NCI-H345 treated with DMSO at 0.1 percent for 48 hours (cell line): Measurements from ENCODE around the gene VAPB.
"Not testable (repeated sequence)": the region's sequence is repeated elsewhere in the genome, so short reads cannot be mapped to it uniquely, and the experiment has no call there.

ENCODE experiments used
- DNase-seq: peaks from one replicate; lab custom pipeline; 2025; ENCODE audit not compliant: unreplicated experiment; lab: John Stamatoyannopoulos, UW

The VAPB gene, protein sequence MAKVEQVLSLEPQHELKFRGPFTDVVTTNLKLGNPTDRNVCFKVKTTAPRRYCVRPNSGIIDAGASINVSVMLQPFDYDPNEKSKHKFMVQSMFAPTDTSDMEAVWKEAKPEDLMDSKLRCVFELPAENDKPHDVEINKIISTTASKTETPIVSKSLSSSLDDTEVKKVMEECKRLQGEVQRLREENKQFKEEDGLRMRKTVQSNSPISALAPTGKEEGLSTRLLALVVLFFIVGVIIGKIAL

DNA sequence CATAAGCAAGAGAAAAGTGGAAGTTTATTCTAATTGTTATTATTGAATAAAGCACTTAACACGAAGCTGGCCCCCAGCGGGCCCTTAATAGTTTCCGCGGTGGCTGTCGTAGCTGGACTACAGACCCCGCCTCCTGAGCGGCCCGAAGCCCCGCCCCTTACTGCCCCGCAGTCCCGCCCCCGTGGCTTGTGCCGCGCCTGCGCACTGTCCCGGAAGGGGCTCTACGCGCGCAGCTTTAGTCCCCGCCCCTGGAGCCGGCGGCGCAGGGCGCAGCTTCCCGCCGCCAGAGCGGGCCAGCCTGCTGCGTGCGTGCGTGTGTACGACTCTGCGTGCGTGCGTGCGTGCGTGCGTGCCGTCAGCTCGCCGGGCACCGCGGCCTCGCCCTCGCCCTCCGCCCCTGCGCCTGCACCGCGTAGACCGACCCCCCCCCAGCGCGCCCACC, at the start of gene VAPB:
Gene VAPB (plus strand): TSS at position 348 of the 442 bp plus-strand sequence. CDS start 231 bp downstream, outside the sequence.
- DNase-seq, result peak; percentile 98

DNA sequence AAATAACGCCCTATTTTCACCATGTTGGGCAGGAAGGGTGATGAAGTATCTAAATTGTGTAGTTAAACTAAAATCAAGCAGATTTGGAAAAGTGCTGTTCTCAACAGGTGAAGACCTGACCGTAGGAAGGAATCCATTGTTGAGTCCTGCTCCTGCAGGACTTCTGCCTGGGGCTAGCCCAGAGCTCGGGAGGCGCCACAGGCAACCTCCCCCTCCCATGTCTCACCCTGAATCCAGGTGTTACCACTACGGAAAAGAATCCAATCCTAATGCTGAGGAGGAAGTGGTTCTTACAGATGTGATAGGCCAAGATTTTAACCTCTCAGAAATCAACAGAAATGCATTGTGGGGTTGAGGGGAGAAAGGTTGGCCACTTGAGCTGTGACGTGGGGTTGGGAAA, 49.3 kb upstream of the VAPB start:
- DNase-seq, result no peak

DNA sequence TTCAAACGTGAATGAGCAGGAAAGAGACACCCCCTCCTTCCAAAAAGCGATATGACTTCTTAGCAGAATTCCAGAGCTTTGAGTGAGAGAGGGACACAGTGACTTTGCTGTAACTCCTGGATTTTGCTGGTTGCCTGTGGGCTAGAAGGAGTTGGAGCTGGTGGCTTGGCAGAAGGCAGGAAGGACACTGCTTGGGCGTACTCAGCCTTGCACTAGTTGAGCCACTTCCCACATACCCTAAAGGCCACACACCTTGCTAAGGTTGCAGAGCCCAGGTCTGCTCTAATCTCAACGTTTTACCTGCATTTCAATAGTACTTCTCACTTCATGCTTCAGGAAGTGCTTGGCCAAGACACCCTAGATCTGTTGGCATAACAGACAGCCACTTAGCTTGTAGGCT, 48.9 kb upstream of the VAPB start:
- no peak for DNase-seq

DNA sequence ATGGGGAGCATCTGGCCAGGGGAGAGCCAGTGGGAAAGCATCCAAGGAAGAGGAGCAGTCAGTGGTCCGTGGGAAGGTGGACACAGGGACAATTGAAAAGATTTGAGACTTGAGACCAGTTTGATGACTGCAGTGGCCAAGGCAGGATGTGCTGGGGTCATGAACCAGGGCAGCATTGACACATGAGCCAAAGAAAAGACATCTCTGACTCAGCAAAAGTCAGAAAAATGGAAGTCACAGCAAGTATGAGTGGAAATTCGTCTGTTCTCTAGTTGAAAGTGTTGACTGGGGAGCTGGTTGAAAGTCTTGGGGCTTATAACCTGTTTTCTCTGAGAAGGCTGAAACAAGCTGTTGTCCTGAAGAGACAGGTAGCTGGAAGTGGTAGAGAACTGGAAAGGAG, 48.2 kb upstream of the VAPB start:
- no peak for DNase-seq

DNA sequence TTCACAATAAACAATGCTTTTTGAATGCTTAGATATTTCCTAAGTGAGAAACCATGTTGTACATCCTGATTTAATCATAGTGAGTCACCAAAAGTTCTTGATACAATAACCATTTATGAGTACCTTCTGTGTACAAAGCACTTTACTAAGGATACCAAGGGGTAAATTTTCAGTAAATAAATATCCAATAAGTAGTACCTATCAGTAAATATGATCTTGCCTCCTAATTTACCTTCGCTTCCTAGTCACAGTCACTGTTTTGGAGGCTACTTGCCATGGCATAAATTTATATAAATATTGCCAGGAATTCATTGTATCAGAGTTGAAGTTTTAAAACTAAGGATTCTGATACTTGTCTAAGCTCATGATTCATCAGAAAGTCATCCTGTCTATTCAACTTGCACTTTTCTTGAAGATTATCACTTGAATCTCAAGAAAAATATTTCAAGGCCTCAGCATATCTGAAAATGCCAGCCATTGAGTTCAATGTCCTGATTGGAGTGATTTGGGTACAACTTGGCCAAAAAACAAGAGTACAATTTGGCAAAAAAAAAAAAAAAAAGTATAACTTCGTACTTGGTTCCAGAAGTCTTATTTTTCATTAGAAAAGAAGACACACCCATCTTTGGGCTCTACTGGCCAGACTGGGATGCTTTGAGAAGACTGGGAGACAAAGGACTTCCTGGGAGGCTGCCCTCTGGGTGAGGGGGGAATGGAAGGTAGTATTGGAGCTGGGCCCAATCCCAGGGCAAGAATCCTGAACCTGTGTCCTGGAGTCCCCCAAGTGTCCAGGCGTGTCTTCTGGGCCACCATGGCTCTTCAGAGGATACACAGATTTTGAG, 46.7 kb upstream of the VAPB start:
- no peak for DNase-seq

DNA sequence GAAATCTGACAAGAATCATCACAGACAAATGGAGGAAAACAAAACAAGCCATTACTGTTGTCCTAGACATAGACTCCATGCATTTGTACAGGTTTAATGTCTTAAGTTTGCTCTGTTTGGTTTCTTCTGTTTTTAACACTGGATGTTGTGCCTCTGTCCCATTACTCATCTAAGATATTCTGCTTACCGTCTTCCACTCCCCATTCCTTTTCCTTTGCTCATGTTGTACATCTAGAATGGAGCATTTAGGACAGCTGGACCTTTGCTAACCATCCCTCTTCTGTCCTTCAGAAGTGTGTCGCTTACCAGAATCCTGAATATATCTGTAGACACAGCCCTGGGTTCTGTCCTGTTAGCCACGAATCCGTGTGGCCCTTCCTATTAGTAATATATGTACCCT, 44.3 kb upstream of the VAPB start:
- DNase-seq, result no peak

DNA sequence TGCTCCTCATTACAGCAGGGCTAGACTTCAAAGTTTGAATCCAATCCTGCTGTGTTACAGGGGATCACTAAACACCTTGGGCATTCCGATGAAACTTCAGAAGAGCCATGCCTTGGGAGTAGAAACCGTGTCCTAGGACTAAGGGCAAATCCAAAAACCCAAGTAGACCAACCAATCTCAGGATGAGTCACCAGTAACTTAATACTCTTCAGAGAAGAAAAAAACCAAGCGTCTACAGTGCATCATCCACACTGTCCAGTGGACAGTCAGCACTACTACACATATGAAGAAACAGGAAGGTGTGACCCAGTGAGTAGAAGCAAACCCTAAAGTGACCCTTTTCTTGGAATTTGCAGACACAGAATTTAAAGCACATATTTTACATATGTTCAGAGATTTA, 39.5 kb upstream of the VAPB start:
- no peak for DNase-seq

DNA sequence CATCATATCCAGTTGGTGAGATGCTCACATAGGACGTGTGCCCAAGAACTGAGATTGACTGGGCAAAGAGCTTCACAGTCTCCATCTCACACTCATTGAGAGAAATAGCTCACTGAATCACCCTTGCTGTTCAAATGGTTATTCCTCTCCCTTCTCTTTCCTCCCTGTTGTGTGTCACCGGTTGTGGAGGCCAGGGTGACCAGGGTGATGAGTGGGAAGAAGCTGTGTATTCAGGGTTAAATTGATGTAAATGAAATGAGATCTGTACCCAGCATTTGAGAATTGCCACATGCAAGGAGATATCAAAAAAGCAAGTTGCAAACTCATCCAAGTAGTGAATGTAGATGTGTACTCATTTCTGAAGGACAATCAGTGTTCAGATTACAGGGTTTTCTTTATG, 36.6 kb upstream of the VAPB start:
- no peak for DNase-seq

DNA sequence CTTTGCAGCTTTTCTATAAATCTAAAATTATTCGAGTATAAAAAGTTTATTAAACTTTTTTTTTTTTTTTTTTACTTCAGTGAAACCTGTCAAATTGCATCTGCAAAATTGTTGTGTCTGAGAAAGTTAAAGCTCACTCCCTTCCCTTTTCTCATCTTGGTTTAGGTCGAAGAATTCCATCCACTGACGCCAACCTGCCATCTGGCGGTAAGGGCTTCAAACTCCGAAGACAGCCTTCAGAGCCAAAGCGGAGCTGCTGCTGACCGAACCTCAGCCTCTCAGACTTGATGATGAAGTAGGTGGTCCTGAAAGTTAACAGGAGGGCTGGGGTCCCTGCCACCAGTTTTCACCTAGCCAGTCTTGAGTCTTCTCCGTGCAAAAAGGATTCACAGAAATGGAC, 29.6 kb upstream of the VAPB start:
- DNase-seq, result no peak

DNA sequence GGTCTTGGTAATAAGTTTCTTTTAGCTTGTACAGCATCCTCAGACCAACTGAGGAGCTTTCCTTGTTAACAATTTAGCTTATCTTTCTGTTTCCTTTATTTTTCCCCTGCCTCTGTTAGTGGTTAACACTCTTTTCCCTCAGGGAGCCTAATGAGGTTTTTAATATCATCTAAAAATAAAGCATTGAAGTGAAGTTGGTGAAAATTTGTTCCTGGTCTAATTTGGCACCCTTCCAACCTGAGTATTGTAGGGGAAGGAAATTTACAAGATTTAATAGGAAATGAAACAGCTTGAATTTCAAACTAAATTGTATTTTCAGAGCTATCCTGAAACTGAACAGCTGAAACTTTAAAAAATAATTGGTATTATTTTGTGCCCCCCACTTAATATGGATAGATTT, 28.1 kb upstream of the VAPB start:
- no peak for DNase-seq

DNA sequence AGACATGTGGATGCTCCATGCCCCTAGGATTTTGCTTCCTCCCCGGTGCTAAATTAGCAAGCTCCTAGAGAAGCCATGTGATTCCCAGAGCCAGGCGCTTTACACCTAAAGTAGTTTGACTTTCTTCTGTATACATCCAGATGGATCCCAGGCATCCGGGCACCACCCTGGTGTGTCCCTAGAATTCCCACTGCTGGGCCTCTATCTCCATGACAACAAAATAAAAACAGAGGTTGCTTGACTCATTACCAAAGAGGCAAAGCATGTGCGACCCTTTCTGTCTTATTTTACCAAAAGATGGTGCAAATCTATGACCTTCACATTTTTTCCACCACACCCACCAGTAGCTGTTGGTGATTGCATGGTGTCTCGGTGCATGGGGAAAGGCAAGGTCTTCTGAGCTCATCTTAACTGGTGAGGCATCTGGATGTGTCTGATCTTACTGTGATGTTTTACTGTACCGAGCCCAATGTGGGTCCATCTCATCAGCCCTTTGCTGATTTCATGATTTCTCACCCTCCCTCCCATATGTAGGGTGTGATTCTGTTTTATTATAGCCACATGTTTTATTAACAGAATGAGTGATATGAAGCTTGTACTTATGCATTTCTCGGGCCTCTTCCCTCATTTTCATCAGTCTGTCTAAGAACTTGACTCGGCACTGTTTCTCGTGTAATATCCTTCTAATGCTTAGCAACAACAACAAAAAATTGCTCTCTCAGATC, 27.4 kb upstream of the VAPB start:
- DNase-seq, result no peak

DNA sequence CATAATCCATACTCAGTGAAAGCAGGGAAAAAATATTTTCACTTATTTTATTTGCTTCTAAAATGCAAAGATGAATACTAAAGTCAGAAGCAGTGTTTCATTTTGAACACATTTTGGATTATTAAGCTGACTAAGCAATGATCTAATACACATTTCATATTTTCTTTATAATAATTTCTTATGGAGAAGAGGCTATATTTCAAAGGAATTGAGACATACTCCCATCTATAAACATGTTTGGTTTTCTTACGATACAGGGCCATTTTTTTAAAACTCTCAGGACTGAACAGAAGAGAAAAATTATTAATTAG, 26.9 kb upstream of the VAPB start:
- DNase-seq, result no peak

DNA sequence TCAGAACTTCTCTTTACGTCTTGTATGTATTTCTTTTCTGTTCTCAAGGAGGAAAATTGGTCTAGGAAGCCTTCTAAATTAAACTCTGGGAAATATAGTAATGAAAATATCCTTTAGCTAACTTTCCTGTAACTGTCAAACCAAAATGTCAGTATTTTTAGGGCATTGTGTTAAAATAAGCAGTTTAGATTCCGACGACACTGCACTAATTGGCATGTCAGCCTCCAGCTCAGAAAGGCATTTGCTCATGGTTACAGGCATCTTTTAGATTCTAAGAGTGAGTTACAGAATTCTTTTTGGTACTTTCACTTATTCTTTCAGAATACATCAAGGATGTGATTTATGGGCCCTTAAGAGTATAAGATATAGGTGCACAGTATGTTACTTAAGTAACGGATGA, 26.1 kb upstream of the VAPB start:
- no peak for DNase-seq

DNA sequence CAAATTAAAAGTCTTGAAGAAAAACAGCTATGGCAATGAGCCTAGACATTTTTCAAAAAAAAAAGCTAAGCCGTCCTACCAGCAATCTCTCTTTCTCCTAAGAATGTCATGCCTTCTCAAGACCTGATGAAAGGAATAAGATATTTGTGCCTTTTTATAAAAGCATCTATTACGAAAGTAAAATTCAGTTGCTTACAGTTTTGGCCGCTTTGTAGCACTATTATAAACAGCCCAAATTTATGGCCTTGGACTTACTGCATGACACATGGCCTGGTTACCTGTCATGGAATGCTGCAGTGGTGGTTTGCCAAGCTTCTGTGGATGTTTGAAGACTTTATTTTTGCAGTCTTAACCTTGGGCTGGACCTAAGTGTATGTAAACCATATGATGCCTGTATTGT, 22.2 kb upstream of the VAPB start:
- DNase-seq, result no peak

DNA sequence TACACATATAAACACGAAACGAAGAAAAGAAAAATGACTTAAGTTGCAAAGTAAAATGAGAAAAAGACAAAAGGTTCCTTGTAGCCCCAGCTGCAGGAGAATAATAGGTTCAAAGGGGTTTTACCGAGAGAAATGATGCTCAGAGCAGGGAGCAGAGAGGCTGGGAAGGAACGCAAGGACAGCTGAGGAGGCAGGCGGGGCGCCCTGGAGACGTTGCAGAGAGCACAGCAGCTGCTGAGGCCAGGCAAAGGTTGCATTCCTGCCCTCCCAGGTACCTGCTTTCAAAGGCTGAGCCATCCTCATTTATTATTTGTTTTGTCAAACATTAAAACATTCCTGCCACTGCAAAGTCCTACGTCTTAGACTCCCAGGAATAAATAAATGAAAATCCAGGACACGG, 16.2 kb upstream of the VAPB start:
- DNase-seq, result no peak

DNA sequence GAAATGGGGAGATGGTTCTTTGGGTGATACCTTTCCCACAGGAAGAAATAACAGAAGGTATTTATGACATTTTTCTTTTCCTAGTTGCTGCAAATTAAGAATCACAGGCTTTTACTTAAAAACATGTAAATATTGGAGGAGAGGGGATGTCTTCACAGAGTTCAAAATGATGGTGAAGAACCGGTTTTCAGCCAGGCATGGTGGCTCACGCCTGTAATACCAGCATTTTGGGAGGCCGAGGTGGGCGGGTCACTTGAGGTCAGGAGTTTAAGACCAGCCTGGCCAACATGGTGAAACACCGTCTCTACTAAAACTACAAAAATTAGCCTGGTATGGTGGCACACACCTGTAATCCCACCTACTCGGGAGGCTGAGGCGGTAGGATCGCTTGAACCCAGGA, 15.7 kb upstream of the VAPB start:
- not testable (repeated sequence) for DNase-seq

DNA sequence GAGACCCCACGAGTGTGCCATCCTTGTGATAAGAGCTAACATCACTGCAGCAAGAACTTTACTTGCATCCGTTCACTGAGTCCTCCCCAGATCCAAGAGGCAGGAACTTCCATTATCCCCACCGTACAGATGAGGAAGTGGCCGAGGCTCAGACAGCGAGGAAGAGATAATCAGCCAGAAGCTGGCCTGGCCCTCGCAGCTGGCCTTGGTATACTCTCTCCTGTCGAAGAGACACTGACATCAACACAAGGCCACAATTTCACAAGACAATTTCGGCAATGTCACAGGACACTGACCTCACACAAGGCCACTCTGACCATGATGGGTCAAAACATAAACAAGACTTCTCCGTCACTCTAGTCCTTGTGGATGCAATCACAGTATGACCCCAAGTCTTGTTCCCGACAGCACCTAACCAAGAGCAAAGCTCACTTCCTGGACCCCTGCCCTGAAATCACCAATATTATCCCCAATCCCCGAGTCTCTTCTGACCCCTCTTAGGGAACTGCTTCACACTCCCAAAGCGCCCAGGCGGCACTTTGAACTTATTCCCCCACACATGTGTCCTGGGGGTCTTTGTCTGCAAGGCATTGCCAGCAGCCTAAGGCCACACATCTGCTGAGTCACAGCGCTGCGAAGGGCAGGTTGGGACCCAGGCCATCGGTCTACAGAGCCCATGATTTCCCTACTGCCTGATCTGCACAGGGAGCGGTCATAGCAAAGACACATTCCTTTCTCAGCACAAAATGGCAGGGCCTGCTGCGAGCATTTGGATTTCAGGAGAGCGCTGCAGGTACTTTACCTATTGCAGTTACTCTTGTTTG, 14.8 kb upstream of the VAPB start:
- no peak for DNase-seq

DNA sequence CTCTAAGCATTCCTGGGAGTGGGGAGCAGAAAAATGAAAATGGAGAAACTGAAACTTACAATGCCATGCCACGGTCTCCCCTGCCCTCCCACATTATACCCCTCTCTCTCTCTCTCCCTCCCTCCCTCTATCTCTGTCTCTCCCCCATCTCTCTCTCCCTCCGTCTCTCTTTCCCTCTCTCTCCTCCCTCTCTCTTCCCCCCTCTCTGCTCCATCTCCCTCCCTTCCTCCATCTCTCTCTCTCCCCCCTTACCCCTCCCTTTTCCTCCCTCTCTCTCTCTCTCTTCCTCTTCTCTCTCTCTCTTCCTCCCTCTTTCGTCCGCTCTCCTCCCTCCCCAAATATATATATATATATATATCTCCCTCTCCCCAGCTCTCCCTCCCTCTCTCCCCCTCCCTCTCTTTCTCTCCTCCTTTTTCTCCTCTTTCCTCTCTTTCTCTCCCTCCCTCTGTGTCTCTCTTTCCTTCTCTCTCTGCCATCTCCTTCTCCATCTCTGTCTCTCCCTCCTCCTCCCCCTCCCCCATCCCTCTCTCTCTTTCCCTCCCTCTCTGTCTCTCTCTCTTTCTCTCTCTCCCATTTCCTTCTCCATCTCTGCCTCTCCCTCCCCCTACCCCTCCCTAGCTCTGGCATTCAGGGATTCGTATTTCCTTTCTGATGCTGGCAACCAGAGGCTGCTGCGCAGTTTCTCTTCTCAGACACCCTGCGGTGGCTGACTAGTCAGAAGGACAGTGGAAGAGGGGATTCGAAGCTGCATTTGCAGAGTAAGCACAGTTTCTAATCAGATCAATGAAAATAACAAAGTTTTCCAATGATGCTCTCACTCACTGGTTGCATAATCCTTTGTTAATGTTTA, 13.9 kb upstream of the VAPB start:
- DNase-seq, result no peak

DNA sequence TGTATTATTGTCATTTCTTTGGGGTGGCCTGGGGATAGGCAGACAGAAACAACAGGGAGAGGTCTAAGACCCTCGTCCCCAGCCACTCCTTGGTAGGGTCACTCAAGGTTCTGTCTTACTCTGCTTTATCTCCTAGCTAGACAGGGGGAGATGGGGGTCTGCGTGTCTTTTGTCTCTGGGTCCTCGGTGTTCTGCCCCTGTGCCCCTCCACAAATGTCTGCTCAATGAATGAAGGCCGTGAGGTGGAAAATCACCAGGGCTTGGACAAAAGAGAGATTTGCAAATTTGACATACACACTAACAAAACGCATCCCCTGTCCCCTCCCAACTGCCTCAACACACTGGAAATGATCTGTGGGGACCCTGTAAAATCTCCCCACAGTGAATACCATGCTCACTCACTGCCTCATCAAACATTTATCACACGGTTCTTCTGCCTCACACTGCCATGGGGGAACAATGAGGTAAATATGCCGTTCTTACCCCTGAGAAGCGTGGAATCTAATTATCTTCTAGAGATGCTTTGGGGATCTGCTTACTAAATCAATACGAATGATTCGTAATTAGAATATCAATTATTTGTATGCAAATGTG, 13.2 kb upstream of the VAPB start:
- DNase-seq, result no peak

DNA sequence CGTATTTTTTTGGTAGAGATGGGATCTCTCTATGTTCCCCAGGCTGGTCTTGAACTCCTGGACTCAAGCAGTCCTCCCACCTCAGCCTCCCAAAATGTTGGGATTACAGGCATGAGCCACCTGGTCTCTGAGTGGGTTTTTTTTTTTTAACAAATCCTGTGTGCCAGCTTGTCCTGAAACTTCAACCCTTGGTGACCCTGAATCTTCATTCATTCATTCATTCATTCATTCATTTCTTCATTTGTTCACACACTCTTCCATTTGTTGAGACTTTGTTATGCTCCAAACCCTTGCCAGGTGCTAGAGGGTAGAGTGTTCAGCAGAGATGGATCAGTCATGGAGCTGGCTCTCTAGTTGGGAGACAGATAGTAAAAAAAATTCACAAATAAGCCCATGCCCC, 12.0 kb upstream of the VAPB start:
- no peak for DNase-seq
